ENCODE measurements around the gene TDRD9.

DNA sequence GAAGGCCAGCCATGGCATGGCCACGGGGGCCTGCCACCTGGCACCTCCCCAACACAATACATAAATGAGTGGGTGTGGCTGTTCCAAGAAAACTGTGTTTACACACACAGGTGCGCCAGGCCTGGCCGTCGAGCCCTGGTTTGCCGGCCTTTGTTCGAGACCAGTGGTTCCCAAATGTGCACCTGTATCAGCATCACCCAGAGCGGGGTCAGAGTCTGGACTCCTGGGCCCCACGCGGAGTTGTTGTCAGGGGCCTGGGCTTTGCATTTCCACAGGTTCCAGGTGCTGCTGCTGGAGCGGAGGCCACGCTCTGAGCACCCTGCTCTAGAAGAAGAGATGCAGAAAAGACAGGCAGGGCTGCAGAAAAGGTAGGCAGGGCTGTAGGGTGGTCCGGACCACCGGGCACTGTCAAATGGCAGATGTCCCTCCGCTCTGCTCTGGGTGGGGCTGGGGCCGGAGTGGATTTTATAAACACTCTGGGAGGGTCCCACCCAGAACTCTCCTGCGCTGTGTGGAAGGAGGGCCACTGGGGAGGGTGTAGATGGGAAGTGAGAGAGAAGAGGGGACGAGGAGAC lies 153.1 kb downstream of the TDRD9 start:
- TF ChIP-seq, protein P1, sequence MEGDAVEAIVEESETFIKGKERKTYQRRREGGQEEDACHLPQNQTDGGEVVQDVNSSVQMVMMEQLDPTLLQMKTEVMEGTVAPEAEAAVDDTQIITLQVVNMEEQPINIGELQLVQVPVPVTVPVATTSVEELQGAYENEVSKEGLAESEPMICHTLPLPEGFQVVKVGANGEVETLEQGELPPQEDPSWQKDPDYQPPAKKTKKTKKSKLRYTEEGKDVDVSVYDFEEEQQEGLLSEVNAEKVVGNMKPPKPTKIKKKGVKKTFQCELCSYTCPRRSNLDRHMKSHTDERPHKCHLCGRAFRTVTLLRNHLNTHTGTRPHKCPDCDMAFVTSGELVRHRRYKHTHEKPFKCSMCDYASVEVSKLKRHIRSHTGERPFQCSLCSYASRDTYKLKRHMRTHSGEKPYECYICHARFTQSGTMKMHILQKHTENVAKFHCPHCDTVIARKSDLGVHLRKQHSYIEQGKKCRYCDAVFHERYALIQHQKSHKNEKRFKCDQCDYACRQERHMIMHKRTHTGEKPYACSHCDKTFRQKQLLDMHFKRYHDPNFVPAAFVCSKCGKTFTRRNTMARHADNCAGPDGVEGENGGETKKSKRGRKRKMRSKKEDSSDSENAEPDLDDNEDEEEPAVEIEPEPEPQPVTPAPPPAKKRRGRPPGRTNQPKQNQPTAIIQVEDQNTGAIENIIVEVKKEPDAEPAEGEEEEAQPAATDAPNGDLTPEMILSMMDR (IDR thresholded peaks at IDR 0.05; ENCODE audit: low read length), result no peak
- no peak for TF ChIP-seq EZH2 (IDR thresholded peaks at IDR 0.05; ENCODE audit: borderline replicate concordance, low read length)
